ENCODE data around the gene ZNF350. TPM values are rescaled to one million over a fixed set of nuclear protein-coding genes. Genes with fewer than 3 reads are reported as not detected.
"Not testable (repeated sequence)": the region's sequence is repeated elsewhere in the genome, so short reads cannot be mapped to it uniquely, and the experiment has no call there.

ZNF350 gene
- 20.6 TPM for total RNA-seq

- DNase-seq, result peak; percentile 87
Measured at GRCh38 chr19:51986309-51987291, at the start of gene ZNF350. Gene ZNF350, minus strand, starts transcription at chr19:51986840. Its CDS starts 12,480 bp downstream, at chr19:51974360.

GRCh38 chr19:52034051-52034728, 47.5 kb upstream of the ZNF350 start:
- no peak for DNase-seq

GRCh38 chr19:52028780-52029123, 42.1 kb upstream of the ZNF350 start:
- no peak for DNase-seq

- DNase-seq, result peak; percentile 91
Measured at GRCh38 chr19:52028027-52028779, 41.6 kb upstream of the ZNF350 start, which contains the start of gene ZNF614. Gene ZNF614, minus strand, starts transcription at chr19:52028379. Its CDS starts 2,634 bp downstream, at chr19:52025745.

GRCh38 chr19:52026255-52026990, 39.8 kb upstream of the ZNF350 start:
- not testable (repeated sequence) for DNase-seq

GRCh38 chr19:52024478-52024877, 37.8 kb upstream of the ZNF350 start:
- not testable (repeated sequence) for DNase-seq

GRCh38 chr19:52022193-52022592, 35.6 kb upstream of the ZNF350 start:
- no peak for DNase-seq

GRCh38 chr19:52020506-52020905, 33.9 kb upstream of the ZNF350 start:
- no peak for DNase-seq

GRCh38 chr19:52010674-52011073, 24.0 kb upstream of the ZNF350 start:
- DNase-seq, result no peak

- DNase-seq, result peak; percentile 91
Measured at GRCh38 chr19:52007806-52008557, 21.3 kb upstream of the ZNF350 start, which contains the start of gene ZNF615. Gene ZNF615, minus strand, starts transcription at chr19:52008211. Its CDS starts 4,500 bp downstream, at chr19:52003711.

GRCh38 chr19:52007451-52007805, 20.8 kb upstream of the ZNF350 start:
- DNase-seq, result peak; percentile 29

GRCh38 chr19:51994048-51994644, 7.5 kb upstream of the ZNF350 start:
- no peak for DNase-seq

- DNase-seq, result no peak
Measured at GRCh38 chr19:51993422-51993821, 6.8 kb upstream of the ZNF350 start.

GRCh38 chr19:51983361-51983760, 3.3 kb downstream of the ZNF350 start:
- no peak for DNase-seq

GRCh38 chr19:51980926-51981325, 5.7 kb downstream of the ZNF350 start:
- DNase-seq, result not testable (repeated sequence)

GRCh38 chr19:51980116-51980736, 6.4 kb downstream of the ZNF350 start:
- no peak for DNase-seq

GRCh38 chr19:51978882-51979281, 7.8 kb downstream of the ZNF350 start:
- DNase-seq, result no peak

- no peak for DNase-seq
Measured at GRCh38 chr19:51977346-51977745, 9.3 kb downstream of the ZNF350 start.

GRCh38 chr19:51976852-51977251, 9.8 kb downstream of the ZNF350 start:
- no peak for DNase-seq

GRCh38 chr19:51975787-51976186, 10.9 kb downstream of the ZNF350 start:
- not testable (repeated sequence) for DNase-seq
